HFFc6 (cell line): ENCODE results near the gene ERICH6. TPM values are rescaled to one million over a fixed set of nuclear protein-coding genes. Genes with fewer than 3 reads are reported as not detected.

Experiments
- DNase-seq: peaks from one replicate; pipeline ENCODE4 v3.0.0-alpha.2; 2018
- H3K27ac Mint-ChIP-seq: 2 replicates; pipeline ENCODE4 v1.8.0; 2020; ENCODE audit warnings: mild to moderate bottlenecking, mixed read lengths
- H3K27me3 Mint-ChIP-seq: 2 replicates; pipeline ENCODE4 v1.8.0; 2021; ENCODE audit warnings: mild to moderate bottlenecking, moderate library complexity, mixed read lengths; ENCODE audit not compliant: insufficient read depth
- H3K36me3 Mint-ChIP-seq: 2 replicates; pipeline ENCODE4 v1.8.0; 2021; ENCODE audit warnings: low read depth, mixed read lengths
- H3K4me1 Mint-ChIP-seq: 2 replicates; pipeline ENCODE4 v1.8.0; 2020; ENCODE audit warnings: low read depth, mixed read lengths
- H3K4me3 Mint-ChIP-seq: 2 replicates; pipeline ENCODE4 v1.8.0; 2020; ENCODE audit warnings: mild to moderate bottlenecking, moderate library complexity, mixed read lengths
- H3K9me3 Mint-ChIP-seq: 2 replicates; pipeline ENCODE4 v1.8.0; 2020; ENCODE audit warnings: mild to moderate bottlenecking, mixed read lengths
- total RNA-seq, 6 experiments: library from RNA; stranded (reverse); fragmentation: NEBNext Ultra II Directional; extraction: Animal tissue kit (Norgen Biotek cat#: 25700); gene quantifications; 2 replicates in 1 of 6; 3 replicates in 5 of 6; pipeline ENCODE4 v1.2.3, GENCODE V29; 2021
- TF ChIP-seq, protein P1 (sequence below): fragments of 200-600 bp; sonication (generic); IDR thresholded peaks from 2 replicates; pipeline ENCODE4 v1.5.0; 2021; ENCODE audit warnings: antibody characterized with exemption, mild to moderate bottlenecking

ERICH6 gene
- total RNA-seq, 6 experiments from 2014 or later, result 0.30 TPM; not detected in 5

DNA sequence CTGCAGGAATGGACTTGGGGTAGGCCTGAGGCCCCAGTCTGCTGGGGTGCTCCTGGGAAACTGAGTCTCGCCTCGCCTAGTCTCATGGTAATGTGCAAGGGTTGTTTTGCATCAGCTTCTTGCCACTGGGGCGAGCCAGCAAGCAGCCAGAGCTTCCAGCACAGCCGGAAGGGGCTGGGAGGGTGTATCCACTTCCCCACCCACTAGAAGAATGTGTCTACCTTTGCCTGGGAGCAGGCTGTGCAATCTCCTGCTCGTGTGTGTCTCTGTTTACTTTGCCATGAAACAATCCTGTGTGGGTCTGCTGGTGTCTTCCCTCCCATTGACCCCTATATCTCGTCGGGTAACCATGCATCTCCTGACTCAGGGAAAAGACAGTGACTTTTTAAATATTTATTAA lies 21.8 kb upstream of the ERICH6 start:
- Mint-ChIP-seq H3K9me3 (no peaks in the 10 kb centered on the region), H3K36me3 (no peaks in the 10 kb centered on the region), H3K27ac (no peak overlapping the region), H3K27me3 (peaks cover 2% of the 10 kb centered on the region), H3K4me3 (no peak overlapping the region), H3K4me1 (peaks cover 11% of the 10 kb centered on the region)
- DNase-seq, result no peak
- TF ChIP-seq, protein P1, sequence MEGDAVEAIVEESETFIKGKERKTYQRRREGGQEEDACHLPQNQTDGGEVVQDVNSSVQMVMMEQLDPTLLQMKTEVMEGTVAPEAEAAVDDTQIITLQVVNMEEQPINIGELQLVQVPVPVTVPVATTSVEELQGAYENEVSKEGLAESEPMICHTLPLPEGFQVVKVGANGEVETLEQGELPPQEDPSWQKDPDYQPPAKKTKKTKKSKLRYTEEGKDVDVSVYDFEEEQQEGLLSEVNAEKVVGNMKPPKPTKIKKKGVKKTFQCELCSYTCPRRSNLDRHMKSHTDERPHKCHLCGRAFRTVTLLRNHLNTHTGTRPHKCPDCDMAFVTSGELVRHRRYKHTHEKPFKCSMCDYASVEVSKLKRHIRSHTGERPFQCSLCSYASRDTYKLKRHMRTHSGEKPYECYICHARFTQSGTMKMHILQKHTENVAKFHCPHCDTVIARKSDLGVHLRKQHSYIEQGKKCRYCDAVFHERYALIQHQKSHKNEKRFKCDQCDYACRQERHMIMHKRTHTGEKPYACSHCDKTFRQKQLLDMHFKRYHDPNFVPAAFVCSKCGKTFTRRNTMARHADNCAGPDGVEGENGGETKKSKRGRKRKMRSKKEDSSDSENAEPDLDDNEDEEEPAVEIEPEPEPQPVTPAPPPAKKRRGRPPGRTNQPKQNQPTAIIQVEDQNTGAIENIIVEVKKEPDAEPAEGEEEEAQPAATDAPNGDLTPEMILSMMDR, result no peak

DNA sequence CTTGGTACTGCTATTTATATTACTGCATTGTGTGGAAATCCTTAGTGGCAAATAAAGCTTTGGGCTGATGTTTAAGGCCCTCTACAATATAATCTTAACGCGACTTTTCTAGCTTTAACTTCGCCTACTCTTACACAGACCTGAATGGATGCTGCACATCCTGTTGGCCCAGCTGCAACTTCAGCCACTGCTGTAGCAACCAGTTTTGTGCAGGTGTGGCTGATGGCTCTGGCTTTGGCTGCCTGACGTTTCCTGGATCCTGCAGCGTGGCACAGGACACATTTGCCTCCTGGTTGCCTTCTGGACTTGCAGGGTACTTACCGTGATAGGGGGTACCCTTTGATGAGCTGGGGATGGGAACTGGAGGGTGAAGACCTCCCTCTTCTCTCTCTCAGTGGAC lies 20.2 kb upstream of the ERICH6 start:
- DNase-seq, result no peak
- peaks cover 2% of the 10 kb centered on the region for H3K27me3 Mint-ChIP-seq
- no peak overlapping the region for H3K4me3 Mint-ChIP-seq
- H3K36me3 Mint-ChIP-seq, result no peaks in the 10 kb centered on the region
- H3K9me3 Mint-ChIP-seq, result no peaks in the 10 kb centered on the region
- TF ChIP-seq, protein P1, result no peak
- peaks cover 11% of the 10 kb centered on the region for H3K4me1 Mint-ChIP-seq
- H3K27ac Mint-ChIP-seq, result no peak overlapping the region

DNA sequence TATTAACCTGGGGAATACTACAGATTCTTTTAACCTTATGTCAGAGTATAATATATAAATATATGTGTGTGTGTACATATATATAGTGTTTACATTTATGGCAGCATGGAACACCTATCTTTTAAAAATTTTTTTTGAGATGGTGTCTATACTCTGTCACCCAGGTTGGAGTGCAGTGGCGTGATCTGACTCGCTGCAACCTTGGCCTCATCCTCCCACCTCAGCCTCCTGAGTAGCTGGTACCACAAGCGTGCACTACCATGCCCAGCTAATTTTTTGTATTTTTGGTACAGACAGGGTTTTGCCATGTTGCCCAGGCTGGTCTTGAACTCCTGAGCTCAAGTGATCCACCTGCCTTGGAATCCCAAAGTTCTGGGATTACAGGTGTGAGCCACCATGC lies 18.5 kb upstream of the ERICH6 start:
- Mint-ChIP-seq H3K27me3 (peaks cover 2% of the 10 kb centered on the region), H3K9me3 (no peaks in the 10 kb centered on the region), H3K4me3 (no peak overlapping the region), H3K27ac (no peak overlapping the region), H3K4me1 (peaks cover 11% of the 10 kb centered on the region), H3K36me3 (no peaks in the 10 kb centered on the region)
- no peak for DNase-seq
- TF ChIP-seq, protein P1, result no peak

DNA sequence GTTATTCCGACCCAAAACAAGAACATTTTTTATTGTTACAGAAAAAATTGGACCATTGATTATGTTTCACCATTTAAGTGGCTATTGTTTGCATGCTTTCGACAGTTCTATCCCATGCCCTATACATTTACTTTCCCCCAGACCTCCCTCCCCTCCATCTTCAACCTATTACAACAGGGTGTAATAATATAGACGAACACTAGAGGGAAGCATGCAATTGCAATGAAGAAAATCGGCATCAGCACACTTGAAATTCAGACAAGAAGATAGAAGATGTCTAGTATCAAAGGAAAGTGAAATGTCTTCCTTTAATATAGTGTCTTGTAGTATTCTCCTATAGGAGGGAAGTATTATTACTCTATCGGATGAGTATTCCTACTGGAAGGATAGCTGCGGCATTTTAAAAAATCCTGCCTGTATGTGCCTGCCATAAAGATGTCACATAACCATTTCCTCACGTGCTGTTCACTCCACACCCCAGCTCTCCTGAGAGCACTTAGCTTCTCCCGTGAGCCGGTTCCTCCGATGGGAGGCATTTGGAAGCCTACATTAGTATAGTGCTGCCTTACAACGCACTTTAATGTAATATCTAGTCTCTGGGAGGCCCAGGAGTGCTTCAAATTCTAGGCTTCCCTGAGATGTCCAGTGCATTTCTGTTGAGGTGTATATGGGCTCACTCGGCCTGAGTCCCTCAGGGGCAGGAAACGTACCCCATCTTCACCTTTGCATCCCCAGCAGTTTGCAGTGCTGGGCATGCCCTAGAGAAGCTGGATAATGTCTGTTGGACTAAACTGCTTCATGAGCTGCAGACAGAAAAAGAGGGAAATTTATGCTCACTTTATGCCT lies 17.8 kb upstream of the ERICH6 start:
- DNase-seq, result peak; percentile 53
- Mint-ChIP-seq H3K27ac (no peak overlapping the region), H3K4me1 (peaks cover 11% of the 10 kb centered on the region), H3K27me3 (peaks cover 2% of the 10 kb centered on the region), H3K4me3 (no peak overlapping the region), H3K36me3 (no peaks in the 10 kb centered on the region), H3K9me3 (no peaks in the 10 kb centered on the region)
- TF ChIP-seq, protein P1, result peak; percentile 92

DNA sequence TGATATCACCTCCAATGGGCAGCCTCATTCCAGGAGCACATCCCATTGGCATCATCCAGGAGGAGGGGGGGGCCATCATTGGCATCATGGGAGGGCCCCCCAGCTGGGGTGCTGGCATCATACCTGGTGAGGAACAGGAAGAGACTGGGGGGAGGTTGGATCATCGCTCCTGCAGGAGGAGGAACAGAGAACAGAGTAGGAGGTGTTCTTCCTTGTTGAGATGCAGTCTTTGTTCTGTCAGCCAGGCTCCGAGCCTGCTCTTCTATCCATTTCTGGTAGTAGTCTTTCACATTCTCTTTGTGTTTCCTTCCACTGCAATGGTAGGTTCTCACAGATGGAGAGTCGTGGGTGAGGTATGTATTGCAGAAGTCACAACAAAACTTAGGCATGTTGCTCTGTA lies 16.7 kb upstream of the ERICH6 start:
- no peak overlapping the region for H3K4me3 Mint-ChIP-seq
- no peak for DNase-seq
- TF ChIP-seq, protein P1, result no peak
- no peak overlapping the region for H3K27ac Mint-ChIP-seq
- peaks cover 2% of the 10 kb centered on the region for H3K27me3 Mint-ChIP-seq
- H3K9me3 Mint-ChIP-seq, result no peaks in the 10 kb centered on the region
- H3K4me1 Mint-ChIP-seq, result peaks cover 11% of the 10 kb centered on the region
- no peaks in the 10 kb centered on the region for H3K36me3 Mint-ChIP-seq
